WTC11 (cell line): ENCODE measurements around the gene GHR. TPM values are rescaled to one million over a fixed set of nuclear protein-coding genes. Genes with fewer than 3 reads are reported as not detected.
"Not testable (repeated sequence)": the region's sequence is repeated elsewhere in the genome, so short reads cannot be mapped to it uniquely, and the experiment has no call there.

Source experiments
- ATAC-seq: fragments of 200-7000 bp; cut with Tn5 transposase; 2 replicates; pipeline ENCODE4 v1.10.0; 2021; ENCODE audit warnings: mild to moderate bottlenecking, moderate library complexity
- CTCF ChIA-PET: fragments of 300-600 bp; sonication (Branson Sonifier 250); formaldehyde crosslinking; loops from one replicate; lab custom pipeline; 2021; ENCODE audit warnings: antibody characterized with exemption; lab: Charles Lee
- POLR2A ChIA-PET: fragments of 350-600 bp; sonication (Branson Sonifier 250); formaldehyde crosslinking; loops from one replicate; lab custom pipeline; 2021; ENCODE audit warnings: antibody characterized with exemption; lab: Charles Lee
- DNase-seq: peaks from one replicate; pipeline ENCODE4 v3.0.0; 2021; ENCODE audit warnings: low spot score
- H3K27ac Mint-ChIP-seq: 2 replicates; pipeline ENCODE4 v1.8.0; 2021; ENCODE audit warnings: mixed read lengths
- H3K27me3 Mint-ChIP-seq: 2 replicates; pipeline ENCODE4 v1.8.0; 2021; ENCODE audit warnings: low read depth, mild to moderate bottlenecking, moderate library complexity, mixed read lengths
- H3K36me3 Mint-ChIP-seq: 2 replicates; pipeline ENCODE4 v1.8.0; 2021; ENCODE audit warnings: mixed read lengths
- H3K4me1 Mint-ChIP-seq: 2 replicates; pipeline ENCODE4 v1.8.0; 2022; ENCODE audit warnings: mixed read lengths
- H3K4me3 Mint-ChIP-seq: 2 replicates; pipeline ENCODE4 v1.8.0; 2021; ENCODE audit warnings: mild to moderate bottlenecking, moderate library complexity, mixed read lengths
- H3K9me3 Mint-ChIP-seq: 2 replicates; pipeline ENCODE4 v1.8.0; 2021; ENCODE audit warnings: mixed read lengths
- AR ChIP-seq: fragments of 250-450 bp; sonication (Bioruptor Pico); IDR thresholded peaks from 2 replicates; pipeline ENCODE4 v1.9.0; 2021; ENCODE audit warnings: mild to moderate bottlenecking
- CREM ChIP-seq: sonication (generic); formaldehyde crosslinking; IDR thresholded peaks from 2 replicates; pipeline ENCODE4 v1.8.1; 2022; ENCODE audit warnings: mild to moderate bottlenecking, missing genetic modification reagents, moderate library complexity
- FOXJ3 ChIP-seq: sonication (generic); formaldehyde crosslinking; IDR thresholded peaks from 2 replicates; pipeline ENCODE4 v1.9.0; 2021; ENCODE audit warnings: missing genetic modification reagents, mild to moderate bottlenecking, borderline replicate concordance
- GTF2I ChIP-seq: fragments of 250-450 bp; sonication (Bioruptor Pico); conservative IDR thresholded peaks from 2 replicates; pipeline ENCODE4 v1.4.0; 2021; ENCODE audit warnings: mild to moderate bottlenecking
- HMGA2 ChIP-seq: fragments of 250-450 bp; sonication (Bioruptor Pico); IDR thresholded peaks from 2 replicates; pipeline ENCODE4 v1.4.0; 2021; ENCODE audit warnings: mild to moderate bottlenecking, moderate library complexity
- IRF2 ChIP-seq: sonication (generic); formaldehyde crosslinking; IDR thresholded peaks from 2 replicates; pipeline ENCODE4 v1.8.0; 2022; ENCODE audit warnings: low read depth, missing genetic modification reagents, borderline replicate concordance
- JAZF1 ChIP-seq: fragments of 250-450 bp; sonication (Bioruptor Pico); IDR thresholded peaks from 2 replicates; pipeline ENCODE4 v1.9.0; 2021; ENCODE audit warnings: moderate library complexity, mild to moderate bottlenecking, inconsistent platforms
- MXD4 ChIP-seq: fragments of 250-450 bp; sonication (Bioruptor Pico); IDR thresholded peaks from 2 replicates; pipeline ENCODE4 v1.8.0; 2021; ENCODE audit warnings: mild to moderate bottlenecking, moderate library complexity, borderline replicate concordance
- PRRX2 ChIP-seq: fragments of 250-450 bp; sonication (Bioruptor Pico); IDR thresholded peaks from 2 replicates; pipeline ENCODE4 v1.8.0; 2021; ENCODE audit warnings: mild to moderate bottlenecking
- SOX15 ChIP-seq: fragments of 250-450 bp; sonication (Bioruptor Pico); IDR thresholded peaks from 2 replicates; pipeline ENCODE4 v1.9.0; 2021; ENCODE audit warnings: mild to moderate bottlenecking
- TEAD1 ChIP-seq: sonication (generic); formaldehyde crosslinking; IDR thresholded peaks from 2 replicates; pipeline ENCODE4 v1.8.0; 2022; ENCODE audit warnings: mild to moderate bottlenecking, missing genetic modification reagents
- USF1 ChIP-seq: sonication (generic); formaldehyde crosslinking; IDR thresholded peaks from 2 replicates; pipeline ENCODE4 v1.8.0; 2022; ENCODE audit warnings: mild to moderate bottlenecking, missing genetic modification reagents
- ZNF232 ChIP-seq: sonication (generic); formaldehyde crosslinking; IDR thresholded peaks from 2 replicates; pipeline ENCODE4 v1.8.0; 2022; ENCODE audit warnings: mild to moderate bottlenecking, missing genetic modification reagents
- ZNF532 ChIP-seq: fragments of 250-450 bp; sonication (Bioruptor Pico); IDR thresholded peaks from 2 replicates; pipeline ENCODE4 v1.9.0; 2021; ENCODE audit warnings: mild to moderate bottlenecking, borderline replicate concordance
- ZNF671 ChIP-seq: fragments of 250-450 bp; sonication (Bioruptor Pico); IDR thresholded peaks from 2 replicates; pipeline ENCODE4 v1.8.0; 2021; ENCODE audit warnings: mild to moderate bottlenecking
- total RNA-seq: library from RNA; stranded (reverse); gene quantifications from 3 replicates; pipeline ENCODE4 v1.2.3, GENCODE V29; 2021

GHR gene
- total RNA-seq, 1 experiment from 2014 or later: 0.57 TPM

- Mint-ChIP-seq H3K36me3 (peaks cover 8% of the 10 kb centered on the region; the same call in 1 of the 2 replicates), H3K27ac (no peak overlapping the region), H3K4me1 (no peaks in the 10 kb centered on the region), H3K9me3 (peaks cover 20% of the 10 kb centered on the region), H3K4me3 (no peak overlapping the region), H3K27me3 (no peaks in the 10 kb centered on the region)
- ATAC-seq (no peak), DNase-seq (no peak)
- CTCF ChIA-PET: interaction anchor here (1.5 kb wide), 1 partner anchor 212 kb away, joined by 3 read pairs; no protein-coding TSS in a partner anchor
- POLR2A ChIA-PET: no interaction called here
- TF ChIP-seq AR: no peak
- no peak for TF ChIP-seq HMGA2 (CRISPR knock-in tag)
- no peak for TF ChIP-seq CREM
- TF ChIP-seq SOX15 (CRISPR knock-in tag): no peak
Observed at GRCh38 chr5:42677156-42677842, 254.1 kb downstream of the GHR start.

GRCh38 chr5:42680046-42680445, 256.8 kb downstream of the GHR start:
- H3K36me3 Mint-ChIP-seq: no peaks in the 10 kb centered on the region

GRCh38 chr5:42685078-42685477, 261.8 kb downstream of the GHR start:
- POLR2A ChIA-PET, H3K4me3 Mint-ChIP-seq, DNase-seq, H3K27ac Mint-ChIP-seq, ATAC-seq, H3K4me1 Mint-ChIP-seq, H3K27me3 Mint-ChIP-seq, H3K36me3 Mint-ChIP-seq, CTCF ChIA-PET: not testable (repeated sequence)
- peaks cover 39% of the 10 kb centered on the region for H3K9me3 Mint-ChIP-seq

More at GRCh38 chr5:42680046-42680445, 256.8 kb downstream of the GHR start:
- H3K27me3 Mint-ChIP-seq: no peaks in the 10 kb centered on the region; the same call in 1 of the 2 replicates
- POLR2A ChIA-PET: no interaction called here
- CTCF ChIA-PET: no interaction called here
- no peak for TF ChIP-seq USF1 (CRISPR knock-in tag)
- TF ChIP-seq FOXJ3 (CRISPR knock-in tag): no peak
- no peak for TF ChIP-seq JAZF1 (CRISPR knock-in tag)
- TF ChIP-seq ZNF532 (CRISPR knock-in tag): no peak
- no peak for TF ChIP-seq PRRX2 (CRISPR knock-in tag)
- no peak for TF ChIP-seq MXD4 (CRISPR knock-in tag)
- no peak for TF ChIP-seq GTF2I
- TF ChIP-seq ZNF232 (CRISPR knock-in tag): no peak
- no peak for TF ChIP-seq ZNF671 (CRISPR knock-in tag)
- no peak for TF ChIP-seq IRF2 (CRISPR knock-in tag)
- no peak for TF ChIP-seq TEAD1 (CRISPR knock-in tag)
- no peak for TF ChIP-seq HMGA2 (CRISPR knock-in tag)
- TF ChIP-seq, all 79 proteins: peak for 0
- H3K9me3 Mint-ChIP-seq: peaks cover 15% of the 10 kb centered on the region
- H3K4me3 Mint-ChIP-seq: no peak overlapping the region
- DNase-seq: no peak
- no peak for ATAC-seq
- H3K4me1 Mint-ChIP-seq: no peaks in the 10 kb centered on the region
- H3K27ac Mint-ChIP-seq: no peak overlapping the region
